ENCODE data around the gene INHBE. TPM values are rescaled to one million over a fixed set of nuclear protein-coding genes. Genes with fewer than 3 reads are reported as not detected.
"Not testable (repeated sequence)": the region's sequence is repeated elsewhere in the genome, so short reads cannot be mapped to it uniquely, and the experiment has no call there.

The INHBE gene
- total RNA-seq, 3 donors from 2014 or later: 0.24 to 0.27 TPM; not detected in 1

DNA sequence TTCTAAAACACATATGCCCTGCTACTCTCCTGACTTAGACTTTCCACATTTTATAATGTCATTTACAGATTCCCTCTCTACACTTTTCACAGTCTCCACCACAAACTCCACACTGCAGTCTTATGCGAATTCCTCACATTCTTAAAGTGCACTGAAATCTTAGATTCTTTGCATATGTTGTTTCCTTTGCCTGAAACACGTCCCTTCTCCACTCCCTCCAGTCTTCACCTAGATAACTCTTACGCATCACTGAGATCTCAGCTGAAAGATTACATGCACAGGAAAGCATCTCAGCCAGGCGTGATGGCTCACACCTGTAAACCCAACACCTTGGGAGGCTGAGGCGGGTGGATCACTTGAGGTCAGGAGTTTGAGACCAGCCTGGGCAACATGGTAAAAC, 28.4 kb downstream of the INHBE start:
- ATAC-seq (no peak), DNase-seq (no peak)
- peaks cover 6% of the 10 kb centered on the region for H3K36me3 Mint-ChIP-seq (ENCODE audit: insufficient read depth)
- H3K9me3 Mint-ChIP-seq: no peaks in the 10 kb centered on the region
- peaks cover 48% of the 10 kb centered on the region for H3K4me1 Mint-ChIP-seq (ENCODE audit: low read depth)
- H3K4me3 Mint-ChIP-seq: no peak overlapping the region
- H3K27me3 Mint-ChIP-seq (ENCODE audit: low read depth): no peaks in the 10 kb centered on the region

DNA sequence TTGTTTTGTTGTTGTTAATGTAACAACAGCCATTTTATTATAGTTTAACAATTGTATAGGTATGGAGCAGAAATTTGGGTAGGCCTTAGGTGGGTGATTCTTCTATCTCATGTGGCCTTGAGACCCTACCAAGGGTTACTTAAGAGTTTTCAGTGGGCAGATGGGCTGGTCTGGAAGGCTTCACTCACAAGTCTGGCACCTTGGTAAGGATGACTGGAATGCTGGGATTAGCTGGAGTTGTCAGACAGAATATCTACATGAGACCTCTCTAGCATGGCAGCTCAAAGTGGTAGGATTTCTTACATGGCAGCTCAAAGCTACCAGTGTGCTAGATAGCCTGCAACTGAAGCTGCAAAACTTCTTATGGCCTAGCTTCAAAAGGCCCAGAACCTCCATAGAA, 30.6 kb downstream of the INHBE start:
- Mint-ChIP-seq H3K4me3 (no peak overlapping the region), H3K4me1 (ENCODE audit: low read depth) (peaks cover 41% of the 10 kb centered on the region), H3K36me3 (ENCODE audit: insufficient read depth) (peaks cover 22% of the 10 kb centered on the region), H3K9me3 (no peaks in the 10 kb centered on the region), H3K27me3 (ENCODE audit: low read depth) (no peaks in the 10 kb centered on the region)
- no peak for DNase-seq
- no peak for ATAC-seq

DNA sequence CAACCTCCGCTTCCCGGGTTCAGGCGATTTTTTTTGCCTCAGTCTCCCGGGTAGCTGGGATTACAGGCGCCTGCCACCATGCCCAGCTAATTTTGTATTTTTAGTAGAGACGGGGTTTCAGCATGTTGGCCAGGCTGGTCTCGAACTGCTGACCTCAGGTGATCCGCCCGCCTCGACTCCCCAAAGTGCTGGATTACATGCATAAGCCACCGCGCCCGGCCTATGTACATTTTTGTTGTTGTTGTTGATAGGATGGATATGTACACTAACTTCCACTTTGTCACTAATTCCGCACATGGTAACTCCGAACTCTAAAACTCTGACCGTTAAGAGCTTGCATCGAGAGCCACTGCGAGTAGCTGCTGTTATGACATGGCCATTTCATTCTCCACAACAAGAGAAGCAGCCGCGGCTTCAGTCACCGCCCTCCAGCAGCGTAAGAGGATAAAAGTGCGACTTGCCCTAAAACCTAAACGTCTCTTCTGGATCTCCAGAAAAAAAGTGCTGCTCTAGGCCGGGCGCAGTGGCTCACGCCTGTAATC, 32.0 kb downstream of the INHBE start:
- H3K4me1 Mint-ChIP-seq (ENCODE audit: low read depth): peaks cover 35% of the 10 kb centered on the region
- no peaks in the 10 kb centered on the region for H3K27me3 Mint-ChIP-seq (ENCODE audit: low read depth)
- H3K9me3 Mint-ChIP-seq: no peaks in the 10 kb centered on the region
- ATAC-seq: no peak
- H3K4me3 Mint-ChIP-seq: no peak overlapping the region
- no peak for DNase-seq
- H3K36me3 Mint-ChIP-seq (ENCODE audit: insufficient read depth): peaks cover 30% of the 10 kb centered on the region

DNA sequence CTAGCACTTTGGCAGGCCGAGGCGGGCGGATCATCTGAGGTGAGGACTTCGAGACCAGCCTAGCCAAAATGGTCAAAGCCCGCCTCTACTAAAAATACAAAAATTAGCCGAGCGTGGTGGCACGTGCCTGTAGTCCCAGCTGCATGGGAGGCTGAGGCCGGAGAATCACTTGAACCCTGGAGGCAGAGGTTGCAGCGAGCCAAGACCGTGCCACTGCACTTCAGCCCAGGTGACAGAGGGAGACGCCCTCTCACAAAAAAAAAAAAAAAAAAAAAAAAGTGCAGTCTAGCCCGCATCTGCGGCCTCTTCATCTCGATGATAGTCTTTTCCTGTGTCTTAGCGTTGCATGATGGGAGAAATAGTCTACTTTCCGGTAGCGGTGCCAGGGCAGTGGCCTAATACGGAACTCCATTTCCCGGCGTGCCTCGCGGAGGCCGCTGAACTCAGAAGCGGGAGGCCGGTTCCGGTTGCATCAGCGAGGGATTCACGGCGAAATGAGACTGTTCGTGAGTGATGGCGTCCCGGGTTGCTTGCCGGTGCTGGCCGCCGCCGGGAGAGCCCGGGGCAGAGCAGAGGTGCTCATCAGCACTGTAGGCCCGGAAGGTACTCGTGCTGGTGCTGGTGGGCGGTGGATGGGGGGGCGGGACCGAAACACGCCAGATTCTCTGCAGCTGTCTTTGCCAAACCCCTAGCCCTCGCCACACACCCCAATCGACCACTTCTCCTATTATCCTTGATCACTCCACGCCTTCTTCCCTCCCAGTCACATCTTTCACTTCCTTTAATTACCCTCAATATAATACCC, 32.7 kb downstream of the INHBE start, which contains the start of gene MARS1:
MARS1 (plus strand) TSS at position 472 of the 805 bp plus-strand sequence; CDS start at position 495, 23 bp downstream.
- ATAC-seq: peak; percentile 98 to 99
- no peaks in the 10 kb centered on the region for H3K9me3 Mint-ChIP-seq
- H3K4me3 Mint-ChIP-seq: peak within 1 kb of the TSS; percentile 98
- DNase-seq: peak; percentile 87
- H3K36me3 Mint-ChIP-seq (ENCODE audit: insufficient read depth): peaks cover 33% of the 10 kb centered on the region
- no peaks in the 10 kb centered on the region for H3K27me3 Mint-ChIP-seq (ENCODE audit: low read depth)
- H3K4me1 Mint-ChIP-seq (ENCODE audit: low read depth): peaks cover 35% of the 10 kb centered on the region

DNA sequence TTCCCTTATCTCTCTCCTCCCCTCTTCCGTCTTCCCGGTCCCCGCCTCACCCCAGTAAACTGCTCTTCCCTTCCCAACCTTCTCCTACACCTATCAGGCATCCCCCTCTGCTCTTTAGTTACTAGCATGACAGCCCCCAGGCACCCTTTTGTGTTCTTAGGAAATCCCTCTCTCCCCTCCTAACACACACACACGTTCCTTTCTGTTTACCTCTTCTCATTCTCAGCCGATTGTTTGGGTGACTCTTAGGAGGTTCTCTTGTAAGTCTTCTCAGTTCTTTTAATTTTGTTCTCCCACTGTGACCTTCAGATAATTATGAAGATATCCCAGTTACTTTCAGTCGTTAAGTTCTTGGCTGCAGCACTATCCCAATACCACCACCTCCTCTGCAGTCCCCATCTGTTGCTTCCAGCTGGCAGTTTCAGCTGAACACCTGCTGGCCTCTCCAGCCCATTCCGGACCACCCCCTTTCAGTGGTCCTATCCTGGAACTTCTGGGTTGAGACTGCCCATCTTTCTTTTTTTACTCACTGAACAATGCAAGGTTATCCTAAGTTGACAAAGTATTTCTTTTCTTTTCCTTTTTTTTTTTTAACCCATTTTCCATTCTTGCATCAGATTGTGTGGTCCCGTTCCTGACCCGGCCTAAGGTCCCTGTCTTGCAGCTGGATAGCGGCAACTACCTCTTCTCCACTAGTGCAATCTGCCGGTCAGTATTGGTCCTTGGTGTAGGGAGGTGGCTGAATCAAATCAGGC, 33.5 kb downstream of the INHBE start:
- ATAC-seq: peak; percentile 5 to 10
- DNase-seq: no peak
- Mint-ChIP-seq H3K9me3 (no peaks in the 10 kb centered on the region), H3K4me3 (peak overlapping the region; percentile 98), H3K4me1 (ENCODE audit: low read depth) (peaks cover 30% of the 10 kb centered on the region), H3K36me3 (ENCODE audit: insufficient read depth) (peaks cover 31% of the 10 kb centered on the region), H3K27me3 (ENCODE audit: low read depth) (no peaks in the 10 kb centered on the region)

DNA sequence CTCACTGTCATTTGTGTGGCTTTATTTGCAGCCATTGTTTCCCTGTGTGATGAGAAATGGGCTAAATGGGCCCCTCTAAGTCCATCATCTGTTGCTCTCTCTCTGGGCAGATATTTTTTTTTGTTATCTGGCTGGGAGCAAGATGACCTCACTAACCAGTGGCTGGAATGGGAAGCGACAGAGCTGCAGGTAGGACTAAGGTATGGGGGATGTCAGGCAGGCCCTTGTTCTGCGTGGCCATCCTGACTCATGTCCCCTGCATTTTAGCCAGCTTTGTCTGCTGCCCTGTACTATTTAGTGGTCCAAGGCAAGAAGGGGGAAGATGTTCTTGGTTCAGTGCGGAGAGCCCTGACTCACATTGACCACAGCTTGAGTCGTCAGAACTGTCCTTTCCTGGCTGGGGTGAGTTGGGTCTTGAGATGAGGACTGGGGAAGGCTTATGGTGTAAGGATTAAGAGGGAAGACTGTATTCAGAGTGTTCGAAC, 34.1 kb downstream of the INHBE start:
- Mint-ChIP-seq H3K9me3 (no peaks in the 10 kb centered on the region), H3K4me3 (peak overlapping the region; percentile 98), H3K36me3 (ENCODE audit: insufficient read depth) (peaks cover 31% of the 10 kb centered on the region), H3K27me3 (ENCODE audit: low read depth) (no peaks in the 10 kb centered on the region), H3K4me1 (ENCODE audit: low read depth) (peaks cover 30% of the 10 kb centered on the region)
- DNase-seq: no peak
- no peak for ATAC-seq

DNA sequence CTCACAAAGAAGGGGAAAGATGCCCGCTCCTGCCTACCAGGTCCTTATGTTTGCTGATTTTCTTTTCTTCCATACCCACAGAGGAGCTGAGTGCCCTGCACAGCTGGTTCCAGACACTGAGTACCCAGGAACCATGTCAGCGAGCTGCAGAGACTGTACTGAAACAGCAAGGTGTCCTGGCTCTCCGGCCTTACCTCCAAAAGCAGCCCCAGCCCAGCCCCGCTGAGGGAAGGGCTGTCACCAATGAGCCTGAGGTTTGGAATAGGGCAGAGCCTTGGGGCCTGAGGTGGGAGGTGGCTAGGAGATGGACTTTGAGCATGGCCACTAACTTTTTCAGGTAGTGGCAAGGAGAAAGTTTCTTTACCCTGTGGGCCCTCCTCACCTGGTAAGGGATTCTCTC, 35.0 kb downstream of the INHBE start:
- H3K36me3 Mint-ChIP-seq (ENCODE audit: insufficient read depth): peaks cover 34% of the 10 kb centered on the region
- H3K9me3 Mint-ChIP-seq: no peaks in the 10 kb centered on the region
- peak overlapping the region; percentile 98 for H3K4me3 Mint-ChIP-seq
- H3K4me1 Mint-ChIP-seq (ENCODE audit: low read depth): peaks cover 30% of the 10 kb centered on the region
- DNase-seq (no peak), ATAC-seq (no peak)
- no peaks in the 10 kb centered on the region for H3K27me3 Mint-ChIP-seq (ENCODE audit: low read depth)

DNA sequence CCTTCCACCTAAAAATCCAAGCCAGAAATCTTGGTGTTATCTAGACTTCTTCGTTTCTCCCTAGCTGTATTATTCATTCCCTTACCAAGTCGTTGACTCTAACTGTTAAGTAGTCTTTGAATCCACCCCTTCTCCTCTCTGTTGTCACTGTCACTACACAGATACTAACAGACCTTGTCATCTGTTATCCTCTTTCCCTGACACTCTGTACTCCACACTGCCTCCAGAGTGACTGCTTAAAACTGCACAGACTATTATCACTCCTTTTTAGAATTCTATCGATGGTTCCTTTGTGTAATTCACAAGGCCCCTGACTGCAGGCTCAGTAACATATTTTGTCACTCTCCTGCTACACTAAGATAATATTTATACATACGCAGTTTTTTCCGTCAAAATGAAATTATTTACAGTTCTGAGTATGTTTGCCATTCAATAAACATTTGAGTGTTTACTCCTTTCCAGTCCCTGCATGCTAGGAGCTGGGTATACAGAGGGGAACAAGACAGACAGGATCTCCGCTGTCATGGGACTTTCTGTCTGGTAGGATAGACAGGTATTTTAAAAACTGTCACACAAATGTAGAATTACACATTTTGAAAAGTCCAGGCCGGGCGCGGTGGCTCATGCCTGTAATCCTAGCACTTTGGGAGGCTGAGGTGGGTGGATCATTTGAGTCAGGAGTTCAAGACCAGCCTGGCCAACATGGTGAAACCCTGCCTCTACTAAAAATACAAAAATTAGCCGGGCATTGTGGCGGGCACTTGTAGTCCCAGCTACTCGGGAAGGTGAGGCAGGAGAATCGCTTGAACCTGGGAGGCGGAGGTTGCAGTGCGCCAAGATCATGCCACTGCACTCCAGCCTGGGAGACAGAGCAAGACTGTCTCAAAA, 36.5 kb downstream of the INHBE start:
- Mint-ChIP-seq H3K4me1 (ENCODE audit: low read depth) (peaks cover 30% of the 10 kb centered on the region), H3K9me3 (no peaks in the 10 kb centered on the region), H3K36me3 (ENCODE audit: insufficient read depth) (peaks cover 38% of the 10 kb centered on the region), H3K27me3 (ENCODE audit: low read depth) (no peaks in the 10 kb centered on the region), H3K4me3 (peak overlapping the region; percentile 59)
- DNase-seq (no peak), ATAC-seq (no peak)

DNA sequence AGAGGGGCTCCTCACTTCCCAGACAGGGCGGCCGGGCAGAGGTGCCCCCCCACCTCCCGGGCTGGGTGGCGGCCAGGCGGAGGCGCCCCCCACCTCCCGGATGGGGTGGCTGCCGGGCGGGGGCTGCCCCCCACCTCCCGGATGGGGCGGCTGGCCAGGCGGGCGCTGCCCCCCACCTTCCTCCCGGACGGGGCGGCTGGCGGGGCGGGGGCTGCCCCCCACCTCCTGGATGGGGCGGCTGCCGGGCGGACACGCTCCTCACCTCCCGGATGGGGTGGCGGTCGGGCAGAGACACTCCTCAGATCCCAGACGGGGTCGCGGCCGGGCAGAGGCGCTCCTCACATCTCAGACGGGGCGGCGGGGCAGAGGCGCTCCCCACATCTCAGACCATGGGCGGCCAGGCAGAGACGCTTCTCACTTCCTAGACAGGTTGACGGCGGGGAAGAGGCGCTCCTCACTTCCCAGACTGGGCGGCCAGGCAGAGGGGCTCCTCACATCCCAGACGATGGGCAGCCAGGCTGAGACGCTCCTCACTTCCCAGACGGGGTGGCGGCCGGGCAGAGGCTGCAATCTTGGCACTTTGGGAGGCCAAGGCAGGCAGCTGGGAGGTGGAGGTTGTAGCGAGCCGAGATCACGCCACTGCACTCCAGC, 40.1 kb downstream of the INHBE start:
- H3K4me1 Mint-ChIP-seq (ENCODE audit: low read depth): peaks cover 15% of the 10 kb centered on the region
- not testable (repeated sequence) for DNase-seq; H3K9me3 Mint-ChIP-seq; H3K4me3 Mint-ChIP-seq; H3K27me3 Mint-ChIP-seq (ENCODE audit: low read depth); ATAC-seq
- peaks cover 43% of the 10 kb centered on the region for H3K36me3 Mint-ChIP-seq (ENCODE audit: insufficient read depth)

DNA sequence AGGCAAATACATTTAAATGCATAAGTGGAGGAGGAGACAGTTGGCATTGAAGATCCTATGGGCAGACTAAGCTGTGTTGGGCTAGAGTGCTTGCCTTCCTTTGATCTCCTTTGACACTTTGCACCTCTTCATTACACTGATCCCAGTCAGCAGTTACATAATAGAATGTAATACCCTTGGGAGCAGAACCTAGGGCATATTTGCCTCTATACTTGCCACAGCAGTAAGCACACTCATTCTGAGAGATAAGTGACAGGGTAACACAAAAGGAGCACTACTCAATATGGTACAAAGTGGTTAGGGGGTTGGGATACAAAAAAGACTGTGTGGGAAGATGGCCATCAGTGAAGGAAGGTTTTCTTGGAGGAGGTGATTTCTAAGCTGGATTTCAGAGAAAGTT, 41.7 kb downstream of the INHBE start:
- Mint-ChIP-seq H3K36me3 (ENCODE audit: insufficient read depth) (peaks cover 48% of the 10 kb centered on the region), H3K4me1 (ENCODE audit: low read depth) (peaks cover 8% of the 10 kb centered on the region), H3K27me3 (ENCODE audit: low read depth) (no peaks in the 10 kb centered on the region), H3K9me3 (no peaks in the 10 kb centered on the region), H3K4me3 (no peak overlapping the region)
- peak; percentile 23 to 38 for ATAC-seq
- no peak for DNase-seq

DNA sequence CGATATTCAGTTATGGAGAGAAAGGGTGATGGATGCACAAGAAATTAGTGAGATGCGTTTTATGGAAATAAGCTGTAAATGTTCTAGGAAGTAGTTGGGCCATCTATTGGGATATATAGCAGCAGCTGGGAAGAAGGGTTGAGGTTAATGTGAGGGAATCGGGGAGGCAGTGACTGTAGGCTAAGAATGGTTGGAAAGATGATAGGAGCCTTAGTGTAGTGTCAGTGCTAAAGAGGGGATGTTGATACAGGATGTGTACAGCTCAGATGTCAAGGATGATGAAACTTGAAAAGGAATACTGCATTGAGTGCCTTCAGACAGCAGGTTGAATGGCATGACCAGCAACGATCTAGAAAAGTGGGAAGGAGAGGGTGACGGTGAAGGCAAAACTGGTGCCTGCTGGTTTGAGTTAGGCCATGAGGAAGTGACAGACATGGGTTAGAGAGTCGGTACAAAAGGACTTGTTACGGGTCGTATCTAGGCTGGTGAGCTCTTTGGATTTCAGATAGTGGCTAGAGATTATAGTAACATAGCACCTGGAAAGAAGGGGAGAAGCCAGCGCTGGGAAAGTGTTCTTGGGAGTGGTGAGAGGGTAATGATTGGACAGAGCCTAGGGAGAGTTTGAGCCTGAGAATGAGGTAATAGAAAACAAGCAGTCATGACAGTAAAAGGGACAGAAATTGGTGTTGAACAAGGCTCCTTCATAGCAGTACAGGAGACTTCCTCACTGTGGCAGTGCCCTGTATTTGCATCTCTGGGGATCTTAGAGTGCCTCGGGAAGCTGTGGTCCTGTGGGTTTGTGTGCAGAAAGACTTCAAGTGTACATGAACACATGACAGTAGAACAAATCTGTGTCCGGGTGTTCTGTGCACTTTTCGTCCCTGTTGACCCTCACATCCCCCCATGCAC, 42.4 kb downstream of the INHBE start:
- ATAC-seq: no peak
- no peaks in the 10 kb centered on the region for H3K27me3 Mint-ChIP-seq (ENCODE audit: low read depth)
- peaks cover 52% of the 10 kb centered on the region for H3K36me3 Mint-ChIP-seq (ENCODE audit: insufficient read depth)
- DNase-seq: no peak
- peaks cover 8% of the 10 kb centered on the region for H3K4me1 Mint-ChIP-seq (ENCODE audit: low read depth)
- H3K9me3 Mint-ChIP-seq: no peaks in the 10 kb centered on the region
- H3K4me3 Mint-ChIP-seq: no peak overlapping the region

DNA sequence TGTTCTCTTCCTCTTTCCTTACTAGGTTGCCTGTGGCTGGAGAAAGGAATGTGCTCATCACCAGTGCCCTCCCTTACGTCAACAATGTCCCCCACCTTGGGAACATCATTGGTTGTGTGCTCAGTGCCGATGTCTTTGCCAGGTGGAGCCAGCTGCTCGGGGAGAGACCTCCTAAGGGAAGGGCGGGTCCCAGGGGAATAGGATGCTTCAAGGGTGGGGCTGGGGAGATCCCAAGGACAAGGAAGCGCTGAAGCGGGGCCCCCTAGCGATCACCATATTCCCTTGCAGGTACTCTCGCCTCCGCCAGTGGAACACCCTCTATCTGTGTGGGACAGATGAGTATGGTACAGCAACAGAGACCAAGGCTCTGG, 43.0 kb downstream of the INHBE start:
- Mint-ChIP-seq H3K36me3 (ENCODE audit: insufficient read depth) (peaks cover 46% of the 10 kb centered on the region), H3K9me3 (no peaks in the 10 kb centered on the region)

DNA sequence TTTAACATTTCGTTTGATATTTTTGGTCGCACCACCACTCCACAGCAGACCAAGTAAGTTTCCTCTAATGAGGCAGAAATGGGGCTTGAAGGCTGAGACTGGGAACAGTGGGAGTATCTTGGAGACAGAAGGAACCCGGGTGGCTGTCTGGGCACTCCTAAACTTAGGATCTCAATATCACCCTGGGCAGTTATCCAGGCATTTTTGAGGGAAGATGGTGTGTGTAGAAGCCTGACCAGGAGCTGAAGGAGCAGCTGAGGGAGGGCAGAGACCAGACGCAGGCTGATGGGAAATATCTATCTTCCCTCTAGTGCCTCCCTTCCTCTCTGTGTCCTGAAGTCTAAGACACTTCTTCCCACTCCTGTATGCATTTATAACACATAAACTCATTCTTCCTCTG, 43.5 kb downstream of the INHBE start:
- no peak overlapping the region for H3K4me3 Mint-ChIP-seq
- no peaks in the 10 kb centered on the region for H3K27me3 Mint-ChIP-seq (ENCODE audit: low read depth)
- no peak for ATAC-seq
- no peaks in the 10 kb centered on the region for H3K9me3 Mint-ChIP-seq
- no peak for DNase-seq
- H3K4me1 Mint-ChIP-seq (ENCODE audit: low read depth): peaks cover 6% of the 10 kb centered on the region
- peaks cover 46% of the 10 kb centered on the region for H3K36me3 Mint-ChIP-seq (ENCODE audit: insufficient read depth)

More for the DNA sequence above, 43.0 kb downstream of the INHBE start:
- Mint-ChIP-seq H3K4me1 (ENCODE audit: low read depth) (peaks cover 6% of the 10 kb centered on the region), H3K27me3 (ENCODE audit: low read depth) (no peaks in the 10 kb centered on the region), H3K4me3 (no peak overlapping the region)
- ATAC-seq: no peak
- no peak for DNase-seq
